ENCODE measurements around the gene EIF2A. TPM values are rescaled to one million over a fixed set of nuclear protein-coding genes. Genes with fewer than 3 reads are reported as not detected.
"Not testable (repeated sequence)": the region's sequence is repeated elsewhere in the genome, so short reads cannot be mapped to it uniquely, and the experiment has no call there.

Gene EIF2A
- total RNA-seq: 10 to 100 TPM; 66.9 to 77.1 (median 69.2) TPM
- 51.7 TPM for polyA plus RNA-seq
- long read RNA-seq, donor 1, transcript EIF2A-203 (14 exons, 2,198 nt): major isoform, 153 of 186 reads
- long read RNA-seq, donor 1, partial matches to known transcripts: 9 of 186 reads
- long read RNA-seq, donor 1, other reads (novel, unspliced or antisense): 15 of 186 reads
- long read RNA-seq, donor 2, transcript EIF2A-203 (14 exons, 2,198 nt): major isoform, 46 of 52 reads
- long read RNA-seq, donor 2, partial matches to known transcripts: 2 of 52 reads
- long read RNA-seq, donor 2, other reads (novel, unspliced or antisense): 1 of 52 reads
- long read RNA-seq, donor 3, transcript EIF2A-203 (14 exons, 2,198 nt): major isoform, 522 of 668 reads
- long read RNA-seq, donor 3, partial matches to known transcripts: 83 of 668 reads
- long read RNA-seq, donor 3, other reads (novel, unspliced or antisense): 56 of 668 reads
- long read RNA-seq, donor 4, transcript EIF2A-203 (14 exons, 2,198 nt): major isoform, 74 of 83 reads
- long read RNA-seq, donor 4, partial matches to known transcripts: 5 of 83 reads
- long read RNA-seq, donor 4, other reads (novel, unspliced or antisense): 3 of 83 reads

- H3K9me3 ChIP-seq (ENCODE audit: control insufficient read depth, low read length): no peaks in the 10 kb centered on the region
- H3K27ac ChIP-seq (ENCODE audit: low read length): peak within 1 kb of the TSS; percentile 93
- WGBS: under 1% methylated on average over 86 of the region's 86 CpGs
- H3K4me3 ChIP-seq (ENCODE audit: low read length): peak within 1 kb of the TSS; percentile 87
- H3K4me1 ChIP-seq (ENCODE audit: control insufficient read depth, insufficient read depth, low read length): no peaks in the 10 kb centered on the region
- intact Hi-C loops (cut with DNase I): no loop called here
- H3K27me3 ChIP-seq (ENCODE audit: control insufficient read depth, insufficient read depth): no peaks in the 10 kb centered on the region
- ATAC-seq: peak; percentile 98
- peak; percentile 99 for DNase-seq
Observed at GRCh38 chr3:150546226-150547044, at the start of gene EIF2A, which contains the start of gene SERP1. Gene EIF2A, plus strand, starts transcription at chr3:150546787. Its CDS starts 16 bp downstream, at chr3:150546803. Gene SERP1, minus strand, starts transcription at chr3:150546496. Its CDS starts 361 bp downstream, at chr3:150546135.

- no peaks in the 10 kb centered on the region for H3K27me3 ChIP-seq (ENCODE audit: control insufficient read depth, insufficient read depth)
- H3K4me3 ChIP-seq (ENCODE audit: low read length): no peak overlapping the region
- H3K27ac ChIP-seq (ENCODE audit: low read length): no peak overlapping the region
- no peaks in the 10 kb centered on the region for H3K9me3 ChIP-seq (ENCODE audit: control insufficient read depth, low read length)
- no peak for ATAC-seq
- intact Hi-C loops (cut with DNase I): loop anchor here (5.0 to 10.0 kb wide), 5 partner anchors 86 to 533 kb away; no protein-coding TSS in a partner anchor
- WGBS: 64% methylated on average over 2 of the region's 2 CpGs
- H3K4me1 ChIP-seq (ENCODE audit: control insufficient read depth, insufficient read depth, low read length): no peaks in the 10 kb centered on the region
- DNase-seq: no peak
Observed at GRCh38 chr3:150497956-150498355, 48.6 kb upstream of the EIF2A start.

- 96% methylated on average over 1 of the region's 1 CpG for WGBS
- ATAC-seq; H3K27me3 ChIP-seq (ENCODE audit: control insufficient read depth, insufficient read depth); intact Hi-C loops (cut with DNase I); H3K4me1 ChIP-seq (ENCODE audit: control insufficient read depth, insufficient read depth, low read length); DNase-seq; H3K4me3 ChIP-seq (ENCODE audit: low read length); H3K27ac ChIP-seq (ENCODE audit: low read length); H3K9me3 ChIP-seq (ENCODE audit: control insufficient read depth, low read length): not testable (repeated sequence)
Observed at GRCh38 chr3:150500960-150501359, 45.6 kb upstream of the EIF2A start.

GRCh38 chr3:150503402-150504099 lies 43.0 kb upstream of the EIF2A start:
- Histone ChIP-seq H3K4me3 (ENCODE audit: low read length) (no peak overlapping the region), H3K27me3 (ENCODE audit: control insufficient read depth, insufficient read depth) (no peaks in the 10 kb centered on the region), H3K9me3 (ENCODE audit: control insufficient read depth, low read length) (no peaks in the 10 kb centered on the region), H3K27ac (ENCODE audit: low read length) (no peak overlapping the region), H3K4me1 (ENCODE audit: control insufficient read depth, insufficient read depth, low read length) (no peaks in the 10 kb centered on the region)
- DNase-seq (peak in 1 of 3 donors; percentile 19), ATAC-seq (peak in 1 of 2 donors; percentile 22)
- 85% methylated on average over 5 of the region's 5 CpGs for WGBS
- intact Hi-C loops (cut with DNase I): no loop called here

GRCh38 chr3:150504483-150504882 lies 42.1 kb upstream of the EIF2A start:
- WGBS: 78% methylated on average over 3 of the region's 3 CpGs
- Histone ChIP-seq H3K4me1 (ENCODE audit: control insufficient read depth, insufficient read depth, low read length) (no peaks in the 10 kb centered on the region), H3K27me3 (ENCODE audit: control insufficient read depth, insufficient read depth) (no peaks in the 10 kb centered on the region), H3K4me3 (ENCODE audit: low read length) (no peak overlapping the region), H3K9me3 (ENCODE audit: control insufficient read depth, low read length) (no peaks in the 10 kb centered on the region), H3K27ac (ENCODE audit: low read length) (no peak overlapping the region)
- DNase-seq: no peak
- intact Hi-C loops (cut with DNase I): no loop called here
- ATAC-seq: no peak

GRCh38 chr3:150508401-150508800 lies 38.2 kb upstream of the EIF2A start:
- DNase-seq: no peak
- H3K27me3 ChIP-seq (ENCODE audit: control insufficient read depth, insufficient read depth): no peaks in the 10 kb centered on the region
- H3K4me1 ChIP-seq (ENCODE audit: control insufficient read depth, insufficient read depth, low read length): no peaks in the 10 kb centered on the region
- no peak overlapping the region for H3K27ac ChIP-seq (ENCODE audit: low read length)
- no peaks in the 10 kb centered on the region for H3K9me3 ChIP-seq (ENCODE audit: control insufficient read depth, low read length)
- intact Hi-C loops (cut with DNase I): no loop called here
- H3K4me3 ChIP-seq (ENCODE audit: low read length): no peak overlapping the region
- no peak for ATAC-seq

- no peak for ATAC-seq
- DNase-seq: no peak
- WGBS: 86% methylated on average over 2 of the region's 2 CpGs
Observed at GRCh38 chr3:150509780-150510179, 36.8 kb upstream of the EIF2A start.

GRCh38 chr3:150511122-150511821 lies 35.3 kb upstream of the EIF2A start:
- H3K27ac ChIP-seq (ENCODE audit: low read length): no peak overlapping the region
- intact Hi-C loops (cut with DNase I): no loop called here

More at GRCh38 chr3:150509780-150510179, 36.8 kb upstream of the EIF2A start:
- Histone ChIP-seq H3K27ac (ENCODE audit: low read length) (no peak overlapping the region), H3K4me3 (ENCODE audit: low read length) (no peak overlapping the region), H3K27me3 (ENCODE audit: control insufficient read depth, insufficient read depth) (no peaks in the 10 kb centered on the region), H3K4me1 (ENCODE audit: control insufficient read depth, insufficient read depth, low read length) (no peaks in the 10 kb centered on the region), H3K9me3 (ENCODE audit: control insufficient read depth, low read length) (no peaks in the 10 kb centered on the region)
- intact Hi-C loops (cut with DNase I): no loop called here

GRCh38 chr3:150515210-150515609 lies 31.4 kb upstream of the EIF2A start:
- 95% methylated on average over 4 of the region's 4 CpGs for WGBS
- Histone ChIP-seq H3K4me3 (ENCODE audit: low read length) (no peak overlapping the region), H3K9me3 (ENCODE audit: control insufficient read depth, low read length) (no peaks in the 10 kb centered on the region), H3K27ac (ENCODE audit: low read length) (no peak overlapping the region), H3K27me3 (ENCODE audit: control insufficient read depth, insufficient read depth) (no peaks in the 10 kb centered on the region), H3K4me1 (ENCODE audit: control insufficient read depth, insufficient read depth, low read length) (no peaks in the 10 kb centered on the region)
- intact Hi-C loops (cut with DNase I): no loop called here
- DNase-seq: no peak
- no peak for ATAC-seq

More at GRCh38 chr3:150511122-150511821, 35.3 kb upstream of the EIF2A start:
- ATAC-seq: no peak
- H3K4me1 ChIP-seq (ENCODE audit: control insufficient read depth, insufficient read depth, low read length): no peaks in the 10 kb centered on the region
- no peaks in the 10 kb centered on the region for H3K27me3 ChIP-seq (ENCODE audit: control insufficient read depth, insufficient read depth)
- WGBS: 76% methylated on average over 4 of the region's 4 CpGs
- no peak overlapping the region for H3K4me3 ChIP-seq (ENCODE audit: low read length)
- no peaks in the 10 kb centered on the region for H3K9me3 ChIP-seq (ENCODE audit: control insufficient read depth, low read length)
- DNase-seq: no peak

- intact Hi-C loops (cut with DNase I): no loop called here
- DNase-seq (no peak), ATAC-seq (no peak)
- Histone ChIP-seq H3K4me1 (ENCODE audit: control insufficient read depth, insufficient read depth, low read length) (no peaks in the 10 kb centered on the region), H3K9me3 (ENCODE audit: control insufficient read depth, low read length) (no peaks in the 10 kb centered on the region), H3K4me3 (ENCODE audit: low read length) (no peak overlapping the region), H3K27me3 (ENCODE audit: control insufficient read depth, insufficient read depth) (no peaks in the 10 kb centered on the region), H3K27ac (ENCODE audit: low read length) (no peak overlapping the region)
- 84% methylated on average over 3 of the region's 3 CpGs for WGBS
Observed at GRCh38 chr3:150519026-150519425, 27.6 kb upstream of the EIF2A start.

Data from right cardiac atrium (tissue), 5 donors.